Type B pancreatic cell (in vitro differentiated cells): ENCODE measurements around the gene GRAMD4. TPM values are rescaled to one million over a fixed set of nuclear protein-coding genes. Genes with fewer than 3 reads are reported as not detected.

Experiments used
- DNase-seq: peaks from one replicate; pipeline ENCODE4 v3.0.0; 2021; ENCODE audit warnings: mixed read lengths; ENCODE audit not compliant: unreplicated experiment; ENCODE audit errors: extremely low spot score
- H3K27ac Mint-ChIP-seq: 2 replicates; pipeline ENCODE4 v1.8.0; 2021; ENCODE audit warnings: mild to moderate bottlenecking, mixed read lengths
- H3K27me3 Mint-ChIP-seq: 2 replicates; pipeline ENCODE4 v1.8.0; 2021; ENCODE audit warnings: mixed read lengths
- H3K36me3 Mint-ChIP-seq: 2 replicates; pipeline ENCODE4 v1.8.0; 2021; ENCODE audit warnings: mixed read lengths
- H3K4me1 Mint-ChIP-seq: one replicate; pipeline ENCODE4 v1.8.0; 2021; ENCODE audit warnings: mixed read lengths; ENCODE audit not compliant: unreplicated experiment
- H3K4me3 Mint-ChIP-seq: 2 replicates; pipeline ENCODE4 v1.8.0; 2021; ENCODE audit warnings: mild to moderate bottlenecking, mixed read lengths
- H3K9me3 Mint-ChIP-seq: 2 replicates; pipeline ENCODE4 v1.8.0; 2021; ENCODE audit warnings: mixed read lengths
- CTCF ChIP-seq: fragments of 200-600 bp; sonication (generic); conservative IDR thresholded peaks from 2 replicates; pipeline ENCODE4 v1.5.0; 2021; ENCODE audit warnings: antibody characterized with exemption, mild to moderate bottlenecking
- total RNA-seq: library from RNA; stranded (reverse); gene quantifications from 2 replicates; pipeline ENCODE4 v1.2.1, GENCODE V29; 2021; ENCODE audit warnings: low replicate concordance

The GRAMD4 gene
- total RNA-seq, 1 donor from 2014 or later: 56.4 TPM

- TF ChIP-seq CTCF: no peak
Observed at GRCh38 chr22:46671824-46672432, 51.7 kb downstream of the GRAMD4 start.

GRCh38 chr22:46672731-46673130 lies 52.5 kb downstream of the GRAMD4 start:
- DNase-seq: no peak
- Mint-ChIP-seq H3K4me1 (peaks cover 4% of the 10 kb centered on the region), H3K9me3 (no peaks in the 10 kb centered on the region), H3K36me3 (peaks cover 7% of the 10 kb centered on the region), H3K27ac (no peak overlapping the region), H3K4me3 (no peak overlapping the region), H3K27me3 (no peaks in the 10 kb centered on the region)
- TF ChIP-seq CTCF: no peak

More at GRCh38 chr22:46671824-46672432, 51.7 kb downstream of the GRAMD4 start:
- Mint-ChIP-seq H3K4me3 (no peak overlapping the region), H3K27me3 (no peaks in the 10 kb centered on the region), H3K27ac (no peak overlapping the region), H3K9me3 (no peaks in the 10 kb centered on the region), H3K36me3 (peaks cover 7% of the 10 kb centered on the region), H3K4me1 (peaks cover 4% of the 10 kb centered on the region)
- no peak for DNase-seq

GRCh38 chr22:46673205-46673604 lies 53.0 kb downstream of the GRAMD4 start:
- Mint-ChIP-seq H3K27ac (no peak overlapping the region), H3K36me3 (peaks cover 7% of the 10 kb centered on the region), H3K4me1 (peaks cover 4% of the 10 kb centered on the region), H3K27me3 (no peaks in the 10 kb centered on the region), H3K9me3 (no peaks in the 10 kb centered on the region), H3K4me3 (no peak overlapping the region)
- TF ChIP-seq CTCF: no peak
- DNase-seq: no peak

- Mint-ChIP-seq H3K27me3 (no peaks in the 10 kb centered on the region), H3K4me3 (no peak overlapping the region), H3K27ac (no peak overlapping the region)
Observed at GRCh38 chr22:46673662-46674236, 53.6 kb downstream of the GRAMD4 start.

GRCh38 chr22:46674367-46674781 lies 54.2 kb downstream of the GRAMD4 start:
- no peak overlapping the region for H3K4me3 Mint-ChIP-seq
- no peak overlapping the region for H3K27ac Mint-ChIP-seq
- H3K36me3 Mint-ChIP-seq: peaks cover 3% of the 10 kb centered on the region
- TF ChIP-seq CTCF: no peak
- peaks cover 4% of the 10 kb centered on the region for H3K4me1 Mint-ChIP-seq
- no peak for DNase-seq
- H3K27me3 Mint-ChIP-seq: no peaks in the 10 kb centered on the region
- H3K9me3 Mint-ChIP-seq: no peaks in the 10 kb centered on the region

More at GRCh38 chr22:46673662-46674236, 53.6 kb downstream of the GRAMD4 start:
- Mint-ChIP-seq H3K9me3 (no peaks in the 10 kb centered on the region), H3K4me1 (peaks cover 4% of the 10 kb centered on the region), H3K36me3 (peaks cover 6% of the 10 kb centered on the region)
- DNase-seq: no peak
- no peak for TF ChIP-seq CTCF
